Left renal cortex interstitium (tissue), 4 donors: Measurements from ENCODE around the gene ANO9. TPM values are rescaled to one million over a fixed set of nuclear protein-coding genes. Genes with fewer than 3 reads are reported as not detected.

Experiments
- DNase-seq, 4 donors: peaks; one replicate each; pipeline ENCODE4 v3.0.0-alpha.2; 2013; ENCODE audit warnings: low read depth in 4 of 4, low spot score in 2 of 4, missing footprints in 1 of 4
- polyA plus RNA-seq, 4 donors: library from polyadenylated mRNA; unstranded; fragments of 120-200 nt; gene quantifications; one replicate each; pipeline ENCODE4 v1.2.1, GENCODE V29; 2013; ENCODE audit not compliant: insufficient read length in 4 of 4

Gene ANO9
- polyA plus RNA-seq, 4 donors = 6.1 to 16.5 (median 12.2) TPM

DNA sequence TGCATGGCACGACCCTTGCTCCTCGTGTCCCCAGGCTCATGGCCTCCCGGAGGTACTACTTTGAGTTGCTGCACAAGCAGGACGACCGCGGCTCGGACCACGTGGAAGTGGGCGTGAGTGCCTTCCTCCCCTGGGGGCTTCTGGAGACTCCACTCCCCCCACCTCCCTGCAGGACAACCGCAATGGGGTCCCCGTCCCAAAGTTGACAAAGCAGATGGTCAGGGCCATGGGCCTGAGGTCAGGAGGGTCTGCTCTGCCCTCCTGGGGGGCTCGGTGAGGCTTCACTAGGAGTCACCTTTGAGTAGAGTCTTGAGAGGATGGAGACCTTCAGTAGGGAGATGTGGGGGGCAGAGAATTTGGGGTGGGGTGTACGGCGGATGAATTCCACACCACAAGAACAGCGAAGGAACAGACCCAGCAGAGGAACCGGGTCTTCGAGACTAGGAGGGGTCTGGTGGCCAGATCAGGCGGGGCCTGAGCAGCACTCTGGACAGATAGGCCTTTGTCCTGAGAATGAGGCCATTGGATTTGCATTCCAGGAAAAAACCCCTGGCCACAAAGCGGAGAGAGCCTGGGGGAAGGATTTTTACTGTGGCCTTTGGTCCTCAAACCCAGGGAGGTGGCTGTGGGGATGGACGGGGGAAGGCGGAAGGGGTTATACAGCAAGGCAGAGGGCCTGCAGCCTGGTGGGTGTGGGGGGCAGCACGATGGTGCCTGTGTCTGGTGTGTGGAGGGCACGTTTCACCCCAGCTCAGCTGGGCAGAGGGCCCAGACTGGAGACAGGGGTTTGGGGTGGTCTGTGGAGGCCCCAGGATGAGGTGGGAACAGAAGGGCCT lies 67.9 kb downstream of the ANO9 start:
- DNase-seq = no peak

DNA sequence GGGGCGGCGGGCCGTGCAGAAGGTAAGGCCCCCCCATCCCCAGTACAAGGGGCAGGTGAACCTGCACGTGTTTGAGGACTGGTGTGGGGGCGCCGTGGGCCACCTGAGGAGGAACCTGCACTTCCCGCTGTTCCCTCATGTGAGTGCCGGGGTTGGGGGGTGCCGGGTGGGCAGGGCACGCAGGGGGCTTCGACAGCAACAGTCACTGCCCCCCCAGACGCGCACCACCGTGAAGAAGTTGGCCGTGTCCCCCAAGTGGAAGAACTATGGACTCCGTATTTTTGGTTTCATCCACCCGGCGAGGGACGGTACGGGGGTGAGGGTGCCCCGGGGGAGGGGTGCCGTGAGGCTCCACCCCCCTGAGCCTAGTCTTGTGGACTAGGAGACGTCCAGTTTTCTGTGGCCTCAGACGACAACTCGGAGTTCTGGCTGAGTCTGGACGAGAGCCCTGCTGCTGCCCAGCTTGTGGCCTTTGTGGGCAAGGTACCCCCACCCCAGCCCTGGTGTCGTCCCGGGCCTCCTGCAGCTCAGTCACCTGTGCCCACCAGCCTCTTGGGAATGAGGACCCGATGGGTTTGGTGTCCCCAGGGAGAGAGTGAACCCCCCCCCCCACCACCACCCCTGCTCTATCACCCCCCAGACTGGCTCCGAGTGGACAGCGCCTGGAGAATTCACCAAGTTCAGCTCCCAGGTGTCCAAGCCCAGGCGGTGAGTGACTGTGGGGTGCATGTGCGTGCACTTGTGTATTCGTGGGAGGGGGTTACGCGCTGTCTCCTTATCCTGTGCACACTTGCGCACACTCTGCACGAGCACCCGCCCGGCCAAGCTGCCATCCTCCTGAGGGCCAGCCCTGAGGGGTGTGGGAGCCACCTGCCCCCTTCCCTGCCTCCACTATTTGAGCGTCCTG lies 68.7 kb downstream of the ANO9 start:
- no peak for DNase-seq

DNA sequence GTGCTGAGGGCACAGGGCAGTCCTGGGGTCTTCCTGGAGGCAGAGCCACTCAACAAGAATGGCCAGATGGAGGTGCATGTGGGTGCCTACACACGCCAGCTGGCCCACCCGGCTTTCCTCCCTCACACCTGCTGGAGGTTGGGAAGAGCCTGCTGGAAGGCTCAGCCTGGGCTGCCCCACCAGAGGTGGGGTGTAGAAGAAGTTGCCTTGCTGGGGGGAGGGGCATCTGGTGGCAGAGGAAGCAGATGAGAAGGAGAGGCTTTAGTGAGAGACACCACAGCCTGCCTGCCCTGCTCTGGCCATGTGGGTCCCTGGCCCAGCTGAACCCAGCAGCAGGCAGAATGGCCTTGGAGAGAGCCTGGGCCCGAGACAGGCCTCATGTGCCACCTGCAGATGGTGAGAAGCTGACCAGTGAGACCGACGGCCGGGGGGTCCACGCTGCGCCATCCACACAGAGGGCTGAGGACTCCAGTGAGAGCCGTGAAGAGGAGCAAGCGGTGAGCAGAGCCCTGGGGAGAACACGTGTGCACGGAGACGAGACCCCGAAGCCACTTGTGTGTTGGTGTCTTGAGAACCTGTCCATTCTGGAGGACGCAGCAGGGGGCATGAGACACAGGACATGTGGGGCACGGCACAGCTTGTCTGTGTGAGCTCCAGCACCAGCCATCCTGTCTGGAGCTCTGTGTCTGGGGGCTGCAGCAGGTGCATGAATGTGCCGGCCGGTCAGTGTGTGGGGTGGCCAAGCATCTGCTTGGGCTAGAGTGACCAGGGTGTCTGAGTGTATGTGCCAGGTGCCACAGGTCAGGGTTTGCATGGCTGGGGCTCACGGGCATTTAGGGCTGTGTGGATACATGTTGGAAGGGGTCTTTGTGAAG lies 69.9 kb downstream of the ANO9 start:
- DNase-seq = no peak

DNA sequence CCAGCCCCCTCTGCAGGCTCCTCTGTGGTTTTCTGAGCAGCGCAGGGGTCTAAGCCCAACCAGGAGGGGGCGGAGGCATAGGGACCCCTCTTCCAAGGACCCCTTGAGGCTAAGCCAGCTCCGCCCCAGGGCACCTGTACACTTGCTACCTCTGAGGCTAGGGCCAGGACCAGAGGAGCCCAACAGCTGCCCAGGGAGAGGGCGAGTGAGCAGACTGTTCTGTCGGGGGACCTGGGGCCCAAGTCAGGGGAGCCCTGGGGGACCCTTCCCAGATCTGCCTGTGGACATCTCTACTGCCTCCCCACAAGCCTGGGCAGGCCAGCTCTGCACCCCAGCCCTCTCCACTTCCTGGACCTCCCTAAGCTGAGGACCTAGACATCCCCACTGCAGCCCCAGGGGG lies 70.8 kb downstream of the ANO9 start:
- no peak for DNase-seq

DNA sequence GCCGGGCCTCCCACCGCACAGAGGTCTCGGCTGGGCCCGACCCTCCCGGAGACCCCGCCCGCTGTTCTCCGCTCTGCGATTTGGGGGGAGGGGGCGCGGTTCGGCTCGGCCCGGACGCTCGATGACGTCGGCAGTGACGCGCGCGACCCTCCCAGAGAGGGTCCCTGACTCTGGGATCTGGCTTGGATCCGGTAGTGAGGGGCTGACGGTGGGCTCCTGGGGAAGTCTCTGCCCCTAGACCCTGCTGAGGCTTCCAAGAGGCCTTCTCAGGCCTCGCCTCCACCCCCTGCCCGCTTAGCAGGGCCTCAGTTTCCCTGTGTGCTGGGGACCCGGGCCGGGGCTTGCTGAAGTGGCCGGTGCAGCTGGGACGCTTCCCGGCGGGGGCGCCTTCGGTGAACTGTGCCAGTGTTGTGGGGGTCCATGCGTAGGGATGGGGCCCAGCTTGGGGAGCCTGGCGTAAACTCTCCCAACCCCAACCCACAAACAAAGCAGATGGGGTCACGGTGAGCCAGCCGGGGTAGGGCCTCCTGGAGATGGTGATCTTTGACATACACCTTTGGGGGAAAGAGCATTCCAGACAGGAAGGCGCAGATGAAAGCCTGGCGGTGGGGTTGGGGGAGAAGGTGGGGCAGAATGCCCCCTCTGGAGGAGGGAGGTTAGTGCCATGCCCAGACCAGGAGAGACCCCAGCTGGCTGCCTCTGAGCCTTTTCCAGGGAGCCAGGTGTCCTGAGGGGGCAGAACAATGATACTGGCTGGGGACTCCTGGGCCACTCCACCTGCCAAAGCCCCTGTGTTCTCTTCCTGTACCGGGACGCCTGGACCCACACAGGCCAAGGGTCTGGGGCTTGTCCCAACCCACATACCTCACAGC lies 71.5 kb downstream of the ANO9 start:
- DNase-seq = no peak

DNA sequence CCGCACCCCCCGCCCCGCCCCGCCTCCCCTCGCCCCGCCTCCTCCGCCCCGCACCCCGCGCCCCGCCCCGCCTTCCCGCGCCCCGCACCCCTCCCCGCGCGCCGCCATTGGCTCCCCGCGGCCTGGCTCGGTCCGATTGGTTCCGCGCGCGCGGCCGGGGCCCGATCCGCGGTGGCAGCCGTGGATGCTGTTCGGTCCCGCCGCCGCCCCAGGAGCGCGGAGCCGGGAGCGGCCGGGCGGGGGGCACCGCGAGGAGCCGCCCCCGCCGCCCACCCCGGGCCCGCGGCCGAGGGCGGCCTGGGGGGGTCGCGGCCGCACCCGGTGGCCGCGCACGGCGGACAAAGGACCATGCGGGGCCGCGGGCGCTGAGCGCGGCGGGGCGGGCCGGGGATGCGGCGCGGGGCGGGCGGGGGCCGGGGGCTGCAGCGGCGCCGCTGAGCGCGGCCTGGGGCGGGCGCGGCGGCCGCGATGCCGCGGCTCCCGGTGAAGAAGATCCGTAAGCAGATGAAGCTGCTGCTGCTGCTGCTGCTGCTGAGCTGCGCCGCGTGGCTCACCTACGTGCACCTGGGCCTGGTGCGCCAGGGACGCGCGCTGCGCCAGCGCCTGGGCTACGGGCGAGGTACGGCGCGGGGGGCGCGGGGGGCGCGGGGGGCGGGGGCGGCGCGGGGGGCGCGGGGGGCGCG lies 72.3 kb downstream of the ANO9 start, which contains the start of gene B4GALNT4:
B4GALNT4 (plus strand) TSS at position 164 of the 683 bp plus-strand sequence; CDS start at position 469, 305 bp downstream.
- no peak for DNase-seq

DNA sequence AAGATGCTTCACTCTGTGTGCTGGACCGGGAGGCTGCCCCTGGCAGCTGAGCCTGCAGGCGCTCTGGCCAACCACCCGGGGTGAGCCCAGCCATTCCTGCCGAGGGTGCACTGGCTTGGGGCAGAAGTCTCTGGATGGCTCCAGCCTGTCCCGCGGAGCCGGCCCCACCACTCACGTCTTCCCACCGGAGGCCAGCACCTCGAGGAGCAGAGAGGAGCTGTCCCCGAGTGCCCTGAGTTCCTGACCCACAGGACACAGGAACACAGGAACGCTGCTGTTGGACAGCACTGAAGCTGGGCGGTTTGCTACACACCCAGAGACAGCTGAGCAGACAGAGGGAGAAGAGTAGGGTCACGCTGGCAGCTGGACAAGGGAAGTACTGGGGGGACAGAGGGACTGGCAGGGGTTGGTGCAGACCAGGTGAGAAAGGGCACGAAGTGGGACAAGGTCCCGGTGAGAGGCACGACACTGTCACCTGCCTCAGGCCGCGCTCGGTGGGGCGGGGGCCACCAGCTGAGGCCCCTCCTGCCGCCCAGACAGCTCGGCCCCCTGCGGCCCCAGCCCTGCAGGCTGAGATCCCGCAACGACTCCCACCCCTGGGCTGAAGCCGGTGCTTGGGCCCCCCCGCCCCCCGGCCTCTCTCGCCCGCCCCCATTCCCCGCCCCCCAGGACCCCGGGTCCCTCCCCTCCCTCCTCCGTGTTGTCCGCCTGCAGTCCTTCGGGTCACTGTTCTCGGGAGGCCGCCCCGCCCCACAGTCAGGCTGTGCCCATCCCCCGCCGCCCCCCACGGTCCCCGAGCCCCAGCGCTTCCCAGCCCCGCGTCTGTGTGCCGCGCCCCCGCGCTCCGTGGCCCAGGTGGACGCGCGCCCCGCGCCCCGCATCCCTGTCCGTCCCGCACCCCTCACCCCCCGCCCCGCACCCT lies 73.1 kb downstream of the ANO9 start:
- DNase-seq = no peak

DNA sequence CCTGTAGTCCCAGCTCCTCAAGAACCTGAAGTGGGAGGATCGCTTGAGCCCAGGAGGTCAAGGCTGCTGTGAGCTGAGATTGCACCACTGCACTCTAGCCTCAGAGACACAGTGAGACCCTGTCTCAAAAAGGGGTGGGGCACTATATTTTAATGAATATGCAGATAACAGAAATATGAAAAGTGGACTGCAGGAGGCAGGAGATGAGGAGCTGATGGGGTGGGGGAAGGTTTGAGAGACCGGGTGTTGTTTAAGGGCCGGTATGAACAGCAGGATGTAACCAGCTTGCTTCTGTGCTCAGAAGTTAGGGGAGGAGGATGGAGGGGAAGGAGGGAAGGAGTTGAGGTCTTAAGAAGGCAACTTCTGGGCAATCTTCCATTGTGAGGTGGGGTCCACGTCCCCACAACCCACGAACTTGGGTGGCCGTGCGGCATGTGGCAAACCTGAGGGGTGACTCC lies 73.8 kb downstream of the ANO9 start:
- DNase-seq = no peak

Other genes starting within 250 kb of the ANO9 start
- gene SCGB1C1, start 248.9 kb downstream of the ANO9 start, polyA plus RNA-seq = under 1 TPM in 3 of 4 donors, not detected in 1; 0.44 to 0.83 (median 0.48) TPM
- gene BET1L, start 234.6 kb downstream of the ANO9 start, polyA plus RNA-seq = 10 to 100 TPM; 43.8 to 46.2 (median 45.7) TPM
- 10 to 100 TPM; 75.7 to 94.6 (median 91.7) TPM for gene RIC8A, start 234.3 kb downstream of the ANO9 start, polyA plus RNA-seq
- 10 to 100 TPM; 26.4 to 42.9 (median 32.8) TPM for gene SIRT3, start 205.7 kb downstream of the ANO9 start, polyA plus RNA-seq
- 100 to 1,000 TPM; 132 to 167 (median 139) TPM for gene PSMD13, start 205.0 kb downstream of the ANO9 start, polyA plus RNA-seq
- gene NLRP6, start 163.6 kb downstream of the ANO9 start, polyA plus RNA-seq = under 1 TPM; 0.10 to 0.71 (median 0.47) TPM
- gene PGGHG, start 152.9 kb downstream of the ANO9 start, polyA plus RNA-seq = 10 to 100 TPM; 11.1 to 25.5 (median 23.5) TPM
- gene IFITM5, start 142.5 kb downstream of the ANO9 start, polyA plus RNA-seq = under 1 TPM in 2 of 4 donors, not detected in 2; 0.21 to 0.65 TPM
- 100 to 1,000 TPM; 162 to 301 (median 211) TPM for gene IFITM2, start 134.2 kb downstream of the ANO9 start, polyA plus RNA-seq
- gene IFITM1, start 128.0 kb downstream of the ANO9 start, polyA plus RNA-seq = 10 to 100 TPM; 32.6 to 43.2 (median 37.8) TPM
- 100 to 1,000 TPM; 301 to 603 (median 391) TPM for gene IFITM3, start 121.2 kb downstream of the ANO9 start, polyA plus RNA-seq
- 10 to 100 TPM; 42.6 to 87.5 (median 82.0) TPM for gene B4GALNT4, start 72.5 kb downstream of the ANO9 start, polyA plus RNA-seq
- gene PKP3, start 47.8 kb downstream of the ANO9 start, polyA plus RNA-seq = 1 to 10 TPM; 4.0 to 8.4 (median 7.2) TPM
- 10 to 100 TPM; 31.7 to 54.7 (median 48.5) TPM for gene SIGIRR, start 27.0 kb downstream of the ANO9 start, polyA plus RNA-seq
- gene PTDSS2, start 8.3 kb upstream of the ANO9 start, polyA plus RNA-seq = 10 to 100 TPM; 24.6 to 44.2 (median 37.2) TPM
- 100 to 1,000 TPM in 2 of 4 donors, 10 to 100 TPM in 2; 67.0 to 117 (median 102) TPM for gene RNH1, start 65.2 kb upstream of the ANO9 start, polyA plus RNA-seq
- 10 to 100 TPM; 41.2 to 57.3 (median 51.9) TPM for gene HRAS, start 93.6 kb upstream of the ANO9 start, polyA plus RNA-seq
- 1 to 10 TPM; 2.8 to 6.1 (median 5.1) TPM for gene LRRC56, start 95.5 kb upstream of the ANO9 start, polyA plus RNA-seq
- gene LMNTD2, start 118.7 kb upstream of the ANO9 start, polyA plus RNA-seq = 1 to 10 TPM; 3.0 to 7.3 (median 4.7) TPM
- 10 to 100 TPM; 36.8 to 71.6 (median 58.8) TPM for gene RASSF7, start 119.0 kb upstream of the ANO9 start, polyA plus RNA-seq
- 10 to 100 TPM; 18.3 to 33.3 (median 26.8) TPM for gene PHRF1, start 134.5 kb upstream of the ANO9 start, polyA plus RNA-seq
- 10 to 100 TPM in 3 of 4 donors, 1 to 10 TPM in 1; 5.4 to 15.4 (median 12.5) TPM for gene IRF7, start 173.9 kb upstream of the ANO9 start, polyA plus RNA-seq
- 10 to 100 TPM; 24.9 to 49.2 (median 41.9) TPM for gene CDHR5, start 182.9 kb upstream of the ANO9 start, polyA plus RNA-seq
- 1 to 10 TPM in 3 of 4 donors, under 1 TPM in 1; 0.92 to 4.1 (median 2.2) TPM for gene SCT, start 185.2 kb upstream of the ANO9 start, polyA plus RNA-seq
- gene DRD4, start 195.3 kb upstream of the ANO9 start, polyA plus RNA-seq = 1 to 10 TPM; 1.8 to 5.2 (median 4.7) TPM